Epithelial cell of prostate (primary cell): ENCODE data around the gene EIF4E1B.

Source experiments
- DNase-seq: peaks from one replicate; pipeline ENCODE4 v3.0.0-alpha.2; 2011; ENCODE audit warnings: low read depth, low spot score
- H3K27ac ChIP-seq: fragments of 450-650 bp; 2 replicates; pipeline ENCODE4 v1.5.1; 2017; ENCODE audit warnings: mild to moderate bottlenecking

EIF4E1B gene

GRCh38 chr5:176625966-176626875 lies 4.3 kb upstream of the EIF4E1B start:
- peak overlapping the region; percentile 61 for H3K27ac ChIP-seq
- DNase-seq = no peak

GRCh38 chr5:176626876-176627236 lies 3.6 kb upstream of the EIF4E1B start:
- no peak overlapping the region for H3K27ac ChIP-seq
- no peak for DNase-seq

- DNase-seq = no peak
- no peak overlapping the region for H3K27ac ChIP-seq
Observed at GRCh38 chr5:176627582-176627981, 2.9 kb upstream of the EIF4E1B start.

GRCh38 chr5:176628406-176629228 lies 1.9 kb upstream of the EIF4E1B start:
- DNase-seq = no peak
- no peak overlapping the region for H3K27ac ChIP-seq

GRCh38 chr5:176629317-176629852 lies 1.1 kb upstream of the EIF4E1B start:
- no peak overlapping the region for H3K27ac ChIP-seq
- no peak for DNase-seq

- no peak overlapping the region for H3K27ac ChIP-seq
- DNase-seq = no peak
Observed at GRCh38 chr5:176630681-176631222, 277 bp downstream of the EIF4E1B start.

- H3K27ac ChIP-seq = no peak overlapping the region
- DNase-seq = no peak
Observed at GRCh38 chr5:176631383-176632200, 1.1 kb downstream of the EIF4E1B start.

GRCh38 chr5:176632745-176633144 lies 2.3 kb downstream of the EIF4E1B start:
- DNase-seq = no peak
- H3K27ac ChIP-seq = no peak overlapping the region

- no peak for DNase-seq
- no peak overlapping the region for H3K27ac ChIP-seq
Observed at GRCh38 chr5:176633598-176633997, 3.1 kb downstream of the EIF4E1B start.

GRCh38 chr5:176636426-176636825 lies 6.0 kb downstream of the EIF4E1B start:
- no peak for DNase-seq
- H3K27ac ChIP-seq = no peak overlapping the region

GRCh38 chr5:176637556-176637955 lies 7.1 kb downstream of the EIF4E1B start:
- DNase-seq = no peak
- no peak overlapping the region for H3K27ac ChIP-seq

GRCh38 chr5:176638437-176638836 lies 8.0 kb downstream of the EIF4E1B start:
- no peak overlapping the region for H3K27ac ChIP-seq
- no peak for DNase-seq

GRCh38 chr5:176639208-176639607 lies 8.7 kb downstream of the EIF4E1B start:
- no peak for DNase-seq
- no peak overlapping the region for H3K27ac ChIP-seq

- no peak overlapping the region for H3K27ac ChIP-seq
- DNase-seq = no peak
Observed at GRCh38 chr5:176639981-176640380, 9.5 kb downstream of the EIF4E1B start.

- H3K27ac ChIP-seq = no peak overlapping the region
- DNase-seq = no peak
Observed at GRCh38 chr5:176640616-176641015, 10.1 kb downstream of the EIF4E1B start.

- H3K27ac ChIP-seq = no peak overlapping the region
- DNase-seq = no peak
Observed at GRCh38 chr5:176642675-176643490, 12.4 kb downstream of the EIF4E1B start.

- DNase-seq = no peak
- no peak overlapping the region for H3K27ac ChIP-seq
Observed at GRCh38 chr5:176643491-176644219, 13.2 kb downstream of the EIF4E1B start.

- H3K27ac ChIP-seq = no peak overlapping the region
- DNase-seq = no peak
Observed at GRCh38 chr5:176644294-176644693, 13.8 kb downstream of the EIF4E1B start.
